GM23248 (cell line): Measurements from ENCODE around the gene TNFRSF1B. TPM values are rescaled to one million over a fixed set of nuclear protein-coding genes. Genes with fewer than 3 reads are reported as not detected.
A peak's percentile ranks its signal among the peaks of the same experiment; 100 is the strongest.

Source experiments
- DNase-seq: peaks from one replicate; pipeline ENCODE4 v3.0.0-alpha.2; 2015
- H2AFZ ChIP-seq: fragments of 200-600 bp; sonication (generic); 2 replicates; pipeline ENCODE4 v1.6.1; 2016; ENCODE audit warnings: antibody characterized with exemption
- H3F3A ChIP-seq: fragments of 200-600 bp; sonication (generic); 2 replicates; pipeline ENCODE4 v1.6.1; 2016; ENCODE audit warnings: mild to moderate bottlenecking, antibody characterized with exemption, mixed run types; ENCODE audit not compliant: insufficient read depth
- H3K27ac ChIP-seq: fragments of 200-600 bp; sonication (generic); 2 replicates; pipeline ENCODE4 v1.5.1; 2016; ENCODE audit warnings: mild to moderate bottlenecking
- H3K27me3 ChIP-seq: fragments of 200-600 bp; sonication (generic); replicated peaks from 2 replicates; pipeline ENCODE4 v1.6.1; 2016; ENCODE audit warnings: mild to moderate bottlenecking; ENCODE audit not compliant: insufficient read depth
- H3K36me3 ChIP-seq: fragments of 200-600 bp; sonication (generic); 2 replicates; pipeline ENCODE4 v1.6.1; 2016; ENCODE audit warnings: low read depth, mild to moderate bottlenecking
- H3K4me1 ChIP-seq: fragments of 200-600 bp; sonication (generic); 2 replicates; pipeline ENCODE4 v1.6.1; 2016; ENCODE audit warnings: mild to moderate bottlenecking; ENCODE audit not compliant: insufficient read depth
- H3K4me2 ChIP-seq: fragments of 200-600 bp; sonication (generic); one replicate; pipeline ENCODE4 v1.6.1; 2016; ENCODE audit warnings: mild to moderate bottlenecking; ENCODE audit not compliant: unreplicated experiment
- H3K4me3 ChIP-seq: fragments of 200-600 bp; sonication (generic); 2 replicates; pipeline ENCODE4 v1.5.1; 2016; ENCODE audit warnings: mild to moderate bottlenecking
- H3K79me2 ChIP-seq: fragments of 200-600 bp; sonication (generic); 2 replicates; pipeline ENCODE4 v1.6.1; 2016; ENCODE audit warnings: mild to moderate bottlenecking; ENCODE audit not compliant: insufficient read depth
- H3K9ac ChIP-seq: fragments of 200-600 bp; sonication (generic); 2 replicates; pipeline ENCODE4 v1.6.1; 2016; ENCODE audit warnings: mild to moderate bottlenecking
- H3K9me2 ChIP-seq: fragments of 200-600 bp; sonication (generic); 2 replicates; pipeline ENCODE4 v1.6.1; 2016; ENCODE audit warnings: mixed run types, mild to moderate bottlenecking, moderate library complexity; ENCODE audit not compliant: insufficient read depth
- H3K9me3 ChIP-seq: fragments of 200-600 bp; sonication (generic); one replicate; pipeline ENCODE4 v1.6.1; 2017; ENCODE audit warnings: low read depth
- H4K20me1 ChIP-seq: fragments of 200-600 bp; sonication (generic); 2 replicates; pipeline ENCODE4 v1.6.0; 2016; ENCODE audit not compliant: insufficient read depth
- EZH2 ChIP-seq: fragments of 200-600 bp; sonication (generic); IDR thresholded peaks from 2 replicates; pipeline ENCODE4 v1.6.1; 2018; ENCODE audit warnings: antibody characterized with exemption, mild to moderate bottlenecking; ENCODE audit not compliant: insufficient read depth, poor library complexity, severe bottlenecking
- EZH2phosphoT487 ChIP-seq: fragments of 200-600 bp; sonication (generic); IDR thresholded peaks from 2 replicates; pipeline ENCODE4 v1.6.1; 2018; ENCODE audit warnings: antibody characterized with exemption, moderate library complexity, mild to moderate bottlenecking, low read depth; ENCODE audit not compliant: insufficient read depth
- WGBS, 2 experiments: methylation state at CpG; one replicate each; pipeline ENCODE4 v1.1.6; 2015 to 2017; ENCODE audit warnings: low lambda C conversion rate in 2 of 2, low coverage in 1 of 2; ENCODE audit errors: missing lambda C conversion rate in 2 of 2; 5-methylcytosine and 5-hydroxymethylcytosine counted together
- in situ Hi-C: fragments of 300-500 bp; cut with MboI; formaldehyde crosslinking; loops from 2 replicates; pipeline ENCODE4 v1.15.0; 2020
- polyA plus RNA-seq: library from polyadenylated mRNA; unstranded; fragments of >200 nt; fragmentation: Nextera tagmentation; extraction: Ambion mirVana; gene quantifications from 2 replicates; pipeline ENCODE4 v1.2.1, GENCODE V29; 2016
- total RNA-seq: library from RNA; depleted of rRNA; stranded (reverse); fragments of >200 nt; shearing (Covaris generic); gene quantifications from 2 replicates; pipeline ENCODE4 v1.2.3, GENCODE V29; 2014

TNFRSF1B gene
- total and polyA plus RNA-seq, 2 experiments from 2014 or later, result 1.1 to 2.9 TPM

DNA sequence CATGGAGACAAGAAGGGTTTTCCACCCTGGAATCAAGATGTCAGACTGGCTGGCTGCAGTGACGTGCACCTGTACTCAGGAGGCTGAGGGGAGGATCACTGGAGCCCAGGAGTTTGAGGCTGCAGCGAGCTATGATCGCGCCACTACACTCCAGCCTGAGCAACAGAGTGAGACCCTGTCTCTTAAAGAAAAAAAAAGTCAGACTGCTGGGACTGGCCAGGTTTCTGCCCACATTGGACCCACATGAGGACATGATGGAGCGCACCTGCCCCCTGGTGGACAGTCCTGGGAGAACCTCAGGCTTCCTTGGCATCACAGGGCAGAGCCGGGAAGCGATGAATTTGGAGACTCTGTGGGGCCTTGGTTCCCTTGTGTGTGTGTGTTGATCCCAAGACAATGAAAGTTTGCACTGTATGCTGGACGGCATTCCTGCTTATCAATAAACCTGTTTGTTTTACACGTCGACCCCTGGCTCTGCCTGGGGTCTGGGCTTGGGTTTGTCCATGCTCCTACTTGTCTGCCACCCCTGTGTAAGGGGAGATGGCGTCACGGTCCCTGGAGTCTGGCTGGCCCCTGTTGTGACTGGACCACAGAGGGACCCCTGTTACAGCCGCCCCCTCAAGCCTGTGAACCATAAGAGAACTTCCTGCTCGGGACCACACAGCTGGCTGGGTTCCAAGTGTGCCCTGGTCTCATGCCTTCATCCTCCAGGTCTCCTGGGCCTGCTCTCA, 42.1 kb downstream of the TNFRSF1B start:
- H4K20me1 ChIP-seq, result no peaks in the 10 kb centered on the region
- H3K4me3 ChIP-seq, result no peak overlapping the region
- H3K4me2 ChIP-seq, result no peak overlapping the region
- no peaks in the 10 kb centered on the region for H3F3A ChIP-seq
- no peaks in the 10 kb centered on the region for H3K79me2 ChIP-seq
- H3K36me3 ChIP-seq, result no peaks in the 10 kb centered on the region
- peak; percentile 77 for DNase-seq
- WGBS, 2 experiments, result 25 to 30% methylated on average over 14 of the region's 14 CpGs
- in situ Hi-C loops, result no loop called here
- H3K9ac ChIP-seq, result no peak overlapping the region
- peaks cover 8% of the 10 kb centered on the region for H3K27me3 ChIP-seq
- H3K4me1 ChIP-seq, result no peaks in the 10 kb centered on the region
- no peaks in the 10 kb centered on the region for H3K9me3 ChIP-seq
- TF ChIP-seq EZH2 (no peak), EZH2phosphoT487 (no peak)
- no peaks in the 10 kb centered on the region for H3K9me2 ChIP-seq
- no peak overlapping the region for H2AFZ ChIP-seq
- no peak overlapping the region for H3K27ac ChIP-seq

DNA sequence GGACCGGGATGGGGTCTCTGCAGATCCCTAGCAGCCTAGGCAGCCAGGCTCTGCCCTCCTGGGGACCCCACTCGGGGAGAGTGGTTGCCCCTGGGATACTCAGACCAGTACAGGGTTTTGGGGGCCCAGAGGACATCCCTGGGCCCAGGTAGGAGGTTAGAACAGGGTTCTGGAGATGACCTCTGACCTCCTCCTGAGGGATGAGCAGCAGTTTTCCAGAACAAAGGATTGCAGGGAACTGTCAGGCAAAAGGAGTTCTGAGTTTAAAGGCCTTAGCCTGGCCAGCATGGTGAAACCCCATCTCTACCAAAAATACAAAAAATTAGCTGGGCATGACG, 42.7 kb downstream of the TNFRSF1B start:
- no peak for TF ChIP-seq EZH2
- no peak for TF ChIP-seq EZH2phosphoT487
- Histone ChIP-seq H3K27ac (no peak overlapping the region), H3K27me3 (peaks cover 8% of the 10 kb centered on the region), H3K79me2 (no peaks in the 10 kb centered on the region), H3K4me2 (no peak overlapping the region), H3K9me2 (no peaks in the 10 kb centered on the region), H2AFZ (no peak overlapping the region), H3F3A (no peaks in the 10 kb centered on the region), H4K20me1 (no peaks in the 10 kb centered on the region), H3K36me3 (no peaks in the 10 kb centered on the region), H3K4me1 (no peaks in the 10 kb centered on the region), H3K4me3 (no peak overlapping the region), H3K9me3 (no peaks in the 10 kb centered on the region), H3K9ac (no peak overlapping the region)
- no peak for DNase-seq
- in situ Hi-C loops, result no loop called here
- WGBS, 2 experiments, result 62 to 74% methylated on average over 3 of the region's 3 CpGs

DNA sequence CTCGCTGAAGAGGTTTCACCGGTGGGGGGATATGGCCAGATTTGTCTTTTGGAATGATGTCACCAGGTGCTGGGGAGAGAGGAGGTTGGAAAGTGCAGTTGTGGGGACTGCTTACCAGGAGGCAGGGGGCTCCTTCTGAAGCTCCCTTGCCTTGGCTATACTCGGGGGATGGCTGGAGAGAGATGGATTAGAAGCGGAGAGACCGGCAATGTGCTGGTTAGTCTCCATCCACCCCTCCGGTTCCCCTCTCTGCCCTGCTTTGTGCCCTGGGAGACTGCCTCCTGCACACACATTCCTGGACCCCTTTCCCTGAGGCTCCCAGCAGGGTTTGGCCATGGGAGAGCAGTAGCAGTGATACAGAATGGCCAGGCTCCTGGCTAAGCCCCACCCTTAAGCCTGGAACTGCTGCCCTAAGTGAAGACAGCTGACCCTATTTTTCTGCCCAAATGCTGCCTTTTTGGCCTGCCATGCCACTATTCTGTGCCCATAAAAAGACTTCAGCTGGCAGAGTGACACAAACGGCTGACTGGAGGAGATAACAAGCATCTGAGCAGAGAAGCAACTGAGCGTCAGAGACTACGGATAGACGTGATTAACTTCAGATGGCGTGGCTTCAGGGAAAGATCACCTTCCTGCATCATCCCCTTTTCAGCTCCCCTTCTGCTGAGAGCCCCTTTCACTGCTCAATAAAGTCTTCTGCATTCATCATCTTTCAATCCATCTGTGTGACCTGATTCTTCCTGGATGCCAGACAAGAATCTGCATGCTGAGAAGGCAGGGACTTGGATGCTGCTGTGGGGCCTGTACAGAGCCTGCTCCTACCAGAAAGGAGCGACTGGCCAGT, 48.5 kb downstream of the TNFRSF1B start:
- Histone ChIP-seq H3K9me3 (no peaks in the 10 kb centered on the region), H3K4me2 (no peak overlapping the region), H4K20me1 (no peaks in the 10 kb centered on the region), H3K4me3 (no peak overlapping the region), H2AFZ (no peak overlapping the region), H3K9me2 (no peaks in the 10 kb centered on the region), H3F3A (no peaks in the 10 kb centered on the region), H3K27me3 (peaks cover 8% of the 10 kb centered on the region), H3K9ac (no peak overlapping the region), H3K4me1 (no peaks in the 10 kb centered on the region), H3K36me3 (no peaks in the 10 kb centered on the region), H3K27ac (no peak overlapping the region), H3K79me2 (no peaks in the 10 kb centered on the region)
- WGBS, 2 experiments, result 51 to 59% methylated on average over 12 of the region's 12 CpGs
- TF ChIP-seq EZH2phosphoT487 (no peak), EZH2 (no peak)
- in situ Hi-C loops, result no loop called here
- no peak for DNase-seq

DNA sequence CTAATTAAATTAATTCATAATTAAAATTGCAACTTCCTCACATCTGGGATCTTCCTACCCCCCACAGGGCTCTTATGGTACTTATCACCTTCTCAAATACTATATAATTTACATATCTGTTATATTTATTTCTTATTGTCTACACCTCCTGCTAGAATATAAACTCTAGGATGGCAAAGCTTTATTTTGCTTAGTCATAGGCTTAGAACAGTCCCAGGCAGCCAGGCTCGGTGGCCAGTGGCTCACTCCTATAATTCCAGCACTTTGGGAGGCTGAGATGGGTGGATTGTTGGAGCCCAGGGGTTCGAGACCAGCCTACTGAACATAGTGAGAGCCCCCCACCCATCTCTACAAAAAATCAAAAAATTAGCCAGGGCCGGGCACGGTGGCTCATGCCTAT, 53.0 kb downstream of the TNFRSF1B start:
- Histone ChIP-seq H3K27me3 (no peaks in the 10 kb centered on the region; the same call in none of the 2 replicates), H3K9me2 (no peaks in the 10 kb centered on the region), H3K4me1 (no peaks in the 10 kb centered on the region), H3K9ac (no peak overlapping the region), H3K27ac (no peak overlapping the region), H2AFZ (no peak overlapping the region), H3K9me3 (no peaks in the 10 kb centered on the region), H4K20me1 (no peaks in the 10 kb centered on the region), H3K79me2 (no peaks in the 10 kb centered on the region), H3K36me3 (no peaks in the 10 kb centered on the region), H3K4me3 (no peak overlapping the region), H3F3A (no peaks in the 10 kb centered on the region), H3K4me2 (no peak overlapping the region)
- in situ Hi-C loops, result no loop called here
- 55 to 70% methylated on average over 3 to 4 of the region's 4 CpGs for WGBS, 2 experiments
- DNase-seq, result no peak
- no peak for TF ChIP-seq EZH2phosphoT487
- no peak for TF ChIP-seq EZH2
